Upper lobe of left lung (tissue), 4 donors: ENCODE measurements around the gene MSL1.

Experiments
- CTCF ChIP-seq, 6 experiments: fragments of 450-650 bp in 4 of 6; fragments of 200-600 bp in 2 of 6; sonication (generic) in 2 of 6; IDR thresholded peaks; one replicate each; pipeline ENCODE4 v1.5.1; 2016 to 2019; ENCODE audit warnings: antibody characterized with exemption in 6 of 6
- POLR2A ChIP-seq, 4 donors: fragments of 450-650 bp; IDR thresholded peaks; one replicate each; pipeline ENCODE4 v1.5.1; 2016 to 2017; ENCODE audit warnings: antibody characterized with exemption in 4 of 4, mild to moderate bottlenecking in 2 of 4

- TF ChIP-seq CTCF (IDR thresholded peaks at IDR 0.05) = no peak
- TF ChIP-seq POLR2A (IDR thresholded peaks at IDR 0.05) = no peak
Observed at GRCh38 chr17:40072735-40073346, 48.9 kb upstream of the MSL1 start.
